Prostate gland (tissue), 2 donors: ENCODE results near the gene SMARCB1. TPM values are rescaled to one million over a fixed set of nuclear protein-coding genes. Genes with fewer than 3 reads are reported as not detected.

Experiments
- DNase-seq: peaks from one replicate; pipeline ENCODE4 v3.0.0-alpha.2; 2019; ENCODE audit warnings: low spot score
- H3K27ac ChIP-seq, 2 donors: fragments of 200-600 bp; sonication (generic); 2 replicates each; pipeline ENCODE4 v1.5.1; 2017 to 2019
- H3K27me3 ChIP-seq: fragments of 200-600 bp; sonication (generic); replicated peaks from 2 replicates; pipeline ENCODE4 v1.5.1; 2019; ENCODE audit not compliant: insufficient read depth
- H3K36me3 ChIP-seq, 2 donors: fragments of 200-600 bp; sonication (generic); 1 replicate in 1 of 2; 2 replicates in 1 of 2; pipeline versions ENCODE4 v1.5.1 to v1.8.1; 2017 to 2019
- H3K4me1 ChIP-seq: fragments of 200-600 bp; sonication (generic); replicated peaks from 2 replicates; pipeline ENCODE4 v1.5.1; 2019
- H3K4me3 ChIP-seq, 2 donors: fragments of 200-600 bp; sonication (generic); 2 replicates each; pipeline ENCODE4 v1.5.1; 2017 to 2019
- H3K9me3 ChIP-seq: fragments of 200-600 bp; sonication (generic); 2 replicates; pipeline ENCODE4 v1.5.1; 2017
- CTCF ChIP-seq, 4 experiments: fragments of 200-600 bp in 2 of 4; fragments of 450-650 bp in 2 of 4; sonication (generic) in 2 of 4; IDR thresholded peaks; 1 replicate in 3 of 4; 2 replicates in 1 of 4; pipeline ENCODE4 v1.5.1; 2016 to 2019; ENCODE audit warnings: antibody characterized with exemption in 4 of 4, mild to moderate bottlenecking in 2 of 4, moderate library complexity in 2 of 4
- POLR2A ChIP-seq: fragments of 450-650 bp; IDR thresholded peaks from one replicate; pipeline ENCODE4 v1.6.1; 2016; ENCODE audit warnings: antibody characterized with exemption, mild to moderate bottlenecking
- POLR2AphosphoS5 ChIP-seq: sonication (generic); formaldehyde crosslinking; IDR thresholded peaks from one replicate; pipeline ENCODE4 v1.6.1; 2017; ENCODE audit warnings: antibody characterized with exemption
- WGBS: methylation state at CpG from one replicate; pipeline ENCODE4 v1.1.5; 2018; 5-methylcytosine and 5-hydroxymethylcytosine counted together
- intact Hi-C: fragments of 100-400 bp; cut with DNase I; formaldehyde crosslinking; loops from one replicate; pipeline ENCODE4 v1.14.2; 2022
- total RNA-seq, 2 donors: library from RNA; depleted of rRNA; stranded (reverse); fragments of >200 nt; gene quantifications; one replicate each; pipeline ENCODE4 v1.1.0, GENCODE V29; 2016

SMARCB1 gene
- total RNA-seq, 2 donors from 2014 or later, result 77.2 to 136 TPM

DNA sequence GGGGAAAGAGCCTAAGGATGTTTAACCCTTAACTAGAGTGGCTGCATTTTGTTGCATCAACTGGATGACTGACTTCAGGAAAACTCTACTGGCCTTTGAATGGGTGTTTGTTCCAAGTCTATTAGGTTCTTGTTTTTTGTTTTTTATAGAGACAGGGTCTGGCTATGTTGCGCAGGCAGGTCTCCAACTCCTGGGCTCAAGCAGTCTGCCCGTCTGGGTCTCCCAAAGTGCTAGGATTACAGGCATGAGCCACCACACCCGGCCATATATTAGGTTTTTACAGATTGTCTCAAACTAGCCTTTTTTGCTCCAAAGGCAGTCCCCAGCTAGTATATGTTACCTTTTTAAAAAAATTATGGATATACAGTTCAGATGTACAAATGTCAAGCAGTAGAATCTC, 1.1 kb downstream of the SMARCB1 start:
- Histone ChIP-seq H3K27ac (peak overlapping the region; percentile 100), H3K27me3 (no peaks in the 10 kb centered on the region), H3K4me1 (peaks cover 6% of the 10 kb centered on the region), H3K4me3 (peak overlapping the region; percentile 95 to 97), H3K9me3 (no peaks in the 10 kb centered on the region), H3K36me3 (no peaks in the 10 kb centered on the region)
- TF ChIP-seq POLR2A (no peak), POLR2AphosphoS5 (no peak), CTCF (IDR thresholded peaks at IDR 0.05) (no peak)
- WGBS, result 46% methylated on average over 3 of the region's 3 CpGs
- DNase-seq, result no peak
- intact Hi-C loops, result loop anchor here (5.0 kb wide), 1 partner anchor 59 kb away; no protein-coding TSS in a partner anchor

GRCh38 chr22:23789121-23789520, 2.4 kb downstream of the SMARCB1 start:
- intact Hi-C loops, result loop anchor here (5.0 kb wide), 1 partner anchor 58 kb away; no protein-coding TSS in a partner anchor
- Histone ChIP-seq H3K27me3 (no peaks in the 10 kb centered on the region), H3K4me1 (peaks cover 6% of the 10 kb centered on the region), H3K36me3 (no peaks in the 10 kb centered on the region), H3K4me3 (no peak overlapping the region), H3K9me3 (no peaks in the 10 kb centered on the region), H3K27ac (no peak overlapping the region)
- no peak for DNase-seq
- TF ChIP-seq CTCF (IDR thresholded peaks at IDR 0.05) (no peak), POLR2AphosphoS5 (no peak), POLR2A (no peak)
- 47% methylated on average over 4 of the region's 4 CpGs for WGBS

- WGBS, result 90% methylated on average over 4 of the region's 4 CpGs
- Histone ChIP-seq H3K36me3 (no peaks in the 10 kb centered on the region), H3K4me1 (peaks cover 6% of the 10 kb centered on the region), H3K27me3 (no peaks in the 10 kb centered on the region), H3K4me3 (no peak overlapping the region), H3K9me3 (no peaks in the 10 kb centered on the region), H3K27ac (no peak overlapping the region)
- intact Hi-C loops, result loop anchor here (5.0 kb wide), 1 partner anchor 58 kb away; no protein-coding TSS in a partner anchor
- no peak for TF ChIP-seq POLR2AphosphoS5
- no peak for TF ChIP-seq CTCF (IDR thresholded peaks at IDR 0.05)
- no peak for TF ChIP-seq POLR2A
- DNase-seq, result no peak
These were observed 2.9 kb downstream of the SMARCB1 start for GRCh38 chr22:23789638-23790037.

GRCh38 chr22:23790819-23791737, 4.3 kb downstream of the SMARCB1 start:
- TF ChIP-seq POLR2A (no peak), POLR2AphosphoS5 (peak; percentile 49), CTCF (IDR thresholded peaks at IDR 0.05) (no peak)
- peaks cover 6% of the 10 kb centered on the region for H3K4me1 ChIP-seq
- intact Hi-C loops, result no loop called here
- DNase-seq, result no peak
- H3K36me3 ChIP-seq, result no peaks in the 10 kb centered on the region
- H3K27me3 ChIP-seq, result no peaks in the 10 kb centered on the region
- WGBS, result 24% methylated on average over 11 of the region's 11 CpGs
- H3K9me3 ChIP-seq, result no peaks in the 10 kb centered on the region
- H3K4me3 ChIP-seq, result no peak overlapping the region
- H3K27ac ChIP-seq, result peak overlapping the region in 1 of 2 donors; percentile 38
